HG03064 (cell line): ENCODE measurements around the gene CYP27A1.

Experiments used
- ATAC-seq: cut with Tn5 transposase; IDR thresholded peaks from one replicate; pipeline ENCODE4 v1.9.1; 2021; ENCODE audit warnings: low read depth; ENCODE audit not compliant: unreplicated experiment

CYP27A1 gene

DNA sequence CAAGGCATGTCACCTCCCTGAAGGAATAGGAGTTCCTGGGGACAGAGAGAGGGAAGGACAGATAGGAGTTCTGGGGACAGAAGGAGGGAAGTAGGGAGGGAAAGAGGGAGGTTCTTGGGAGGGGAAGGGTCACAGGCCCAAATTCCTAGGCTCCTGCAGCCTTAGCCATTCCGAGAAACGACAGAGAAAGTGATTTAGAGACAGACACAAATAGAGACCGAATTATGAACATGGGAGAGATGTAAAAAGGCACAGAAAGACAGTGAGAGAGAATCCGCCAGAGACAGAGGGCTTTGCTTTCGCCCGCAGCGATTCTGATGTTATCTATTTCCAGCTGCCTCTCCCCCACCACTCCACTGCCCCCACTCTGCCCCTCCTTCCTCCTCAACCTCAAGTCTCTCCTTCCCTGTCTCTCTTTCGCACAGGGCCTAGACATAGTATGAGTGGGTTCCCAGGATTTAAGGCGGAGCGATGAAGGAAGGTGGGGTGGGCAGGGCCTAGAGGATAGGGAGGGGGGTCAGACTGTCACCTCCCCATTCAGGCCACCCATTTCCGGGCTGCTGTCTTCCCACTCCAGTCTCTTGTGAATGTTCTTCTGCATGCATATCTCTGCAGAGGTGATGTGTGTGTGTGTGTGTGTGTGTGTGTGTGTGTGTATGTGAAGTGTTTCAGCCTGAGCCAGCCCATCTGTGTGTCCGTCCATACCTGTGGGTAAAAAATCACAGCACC, 74.4 kb downstream of the CYP27A1 start:
- no peak for ATAC-seq

DNA sequence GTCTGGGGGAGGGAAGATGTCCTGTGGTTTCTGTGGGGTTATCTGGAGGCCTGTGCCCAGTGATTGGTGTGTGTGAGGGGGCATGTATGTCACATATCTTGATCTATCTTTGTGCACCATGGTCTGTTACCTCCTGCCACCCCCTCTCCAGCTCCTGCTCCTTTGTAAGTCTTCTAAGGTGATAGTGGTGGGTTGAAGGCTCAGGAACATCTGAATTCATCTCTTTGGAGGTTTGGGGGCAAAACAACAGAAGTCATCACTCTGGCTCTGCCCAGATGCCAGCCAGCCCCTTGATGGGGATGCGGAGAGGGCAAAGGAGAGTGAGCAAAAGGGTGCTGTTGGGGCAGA, 74.9 kb downstream of the CYP27A1 start:
- ATAC-seq = no peak

DNA sequence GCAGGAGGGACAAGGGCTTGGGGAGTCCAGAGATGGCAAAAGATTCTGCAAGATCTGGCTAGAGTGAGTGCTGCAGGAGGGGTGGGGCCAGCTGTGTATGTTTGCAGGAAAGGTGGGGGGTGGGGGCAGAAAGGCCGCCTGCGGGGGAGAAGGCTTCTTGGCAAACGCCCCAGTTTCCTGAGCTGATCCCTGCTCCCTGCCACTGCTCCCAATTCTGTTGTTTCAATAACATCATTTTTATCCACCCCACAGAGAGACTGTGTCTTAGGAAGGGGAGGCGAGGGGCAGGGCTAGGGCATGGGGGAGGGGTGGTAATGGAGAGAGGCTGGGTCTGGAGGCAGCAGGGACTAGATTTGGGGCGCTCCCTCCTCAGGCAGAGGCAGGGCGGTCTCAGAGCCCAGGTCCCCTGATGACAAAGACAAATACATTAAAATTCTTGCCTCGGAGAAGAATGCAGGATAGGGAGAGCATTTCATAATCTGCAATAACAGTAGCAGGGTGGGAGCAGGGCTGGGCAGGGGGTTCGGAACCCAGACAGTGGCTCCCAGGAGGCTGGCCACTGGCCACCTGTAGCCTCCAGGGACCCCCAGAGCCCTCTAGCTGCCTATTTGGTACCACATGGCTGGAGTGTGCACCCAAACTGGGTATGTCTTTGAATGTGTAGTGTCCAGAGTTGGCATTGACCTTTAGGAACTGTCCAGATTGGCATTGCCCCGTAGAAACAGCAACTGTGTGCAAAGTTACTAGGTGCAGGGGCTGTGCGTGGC, 75.6 kb downstream of the CYP27A1 start:
- ATAC-seq = no peak

DNA sequence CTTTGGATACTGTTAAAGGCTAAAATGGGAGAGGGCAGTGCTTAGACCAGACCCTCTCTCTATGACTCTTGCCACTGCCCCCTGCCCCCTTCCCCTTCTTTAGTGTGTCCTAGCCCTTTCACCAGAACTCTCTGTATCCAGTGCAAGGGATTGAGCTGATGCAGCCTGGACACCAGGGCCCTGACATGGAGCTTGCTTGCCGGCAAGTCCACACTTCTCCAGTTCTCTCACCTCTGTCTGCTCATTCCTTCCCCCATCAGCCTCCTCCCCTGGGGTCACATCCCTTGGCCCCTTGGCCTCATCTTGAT, 76.1 kb downstream of the CYP27A1 start:
- ATAC-seq = no peak

DNA sequence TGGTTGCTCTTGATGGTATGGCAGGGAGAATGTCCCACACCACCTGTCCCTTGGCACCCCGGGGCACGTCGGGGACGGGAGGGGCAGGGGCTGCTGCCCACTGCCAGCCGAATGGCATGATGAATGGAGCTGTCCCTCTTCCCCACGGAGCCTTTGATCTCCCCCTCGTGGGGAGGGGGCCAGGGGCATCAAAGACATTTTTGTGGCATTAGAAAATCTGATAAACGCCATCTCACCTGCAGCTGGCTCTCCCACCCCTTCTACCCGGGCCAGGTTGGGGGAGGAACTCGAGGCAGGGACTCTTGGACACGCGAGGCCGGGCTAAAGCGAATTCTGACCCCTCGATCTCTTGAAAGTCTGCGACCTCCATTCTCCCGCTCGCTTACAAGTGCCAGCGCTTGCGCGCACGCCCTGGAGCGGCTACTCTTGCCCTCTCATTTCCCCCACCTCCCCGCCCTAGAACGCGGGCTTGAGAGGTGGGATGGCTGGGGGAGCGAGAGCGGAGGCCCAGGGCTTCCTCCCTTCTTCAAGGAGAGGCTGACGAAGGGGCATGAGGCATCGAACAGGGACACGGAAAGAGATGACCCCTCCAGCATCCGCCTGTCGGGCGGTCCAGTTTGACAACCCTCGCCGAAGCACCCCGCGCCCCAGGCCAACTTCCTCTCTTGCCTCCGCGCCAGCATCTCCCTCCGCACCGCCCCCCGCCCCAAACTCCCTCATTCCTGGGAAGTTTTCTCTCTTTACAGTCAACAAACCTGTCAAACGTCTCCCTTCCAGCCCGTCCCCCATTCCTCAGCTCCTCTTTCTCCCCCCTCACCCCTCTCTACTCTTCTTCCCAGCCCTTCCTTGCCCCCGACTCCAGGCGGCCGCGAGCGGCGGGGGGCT, 77.0 kb downstream of the CYP27A1 start:
- ATAC-seq = no peak

DNA sequence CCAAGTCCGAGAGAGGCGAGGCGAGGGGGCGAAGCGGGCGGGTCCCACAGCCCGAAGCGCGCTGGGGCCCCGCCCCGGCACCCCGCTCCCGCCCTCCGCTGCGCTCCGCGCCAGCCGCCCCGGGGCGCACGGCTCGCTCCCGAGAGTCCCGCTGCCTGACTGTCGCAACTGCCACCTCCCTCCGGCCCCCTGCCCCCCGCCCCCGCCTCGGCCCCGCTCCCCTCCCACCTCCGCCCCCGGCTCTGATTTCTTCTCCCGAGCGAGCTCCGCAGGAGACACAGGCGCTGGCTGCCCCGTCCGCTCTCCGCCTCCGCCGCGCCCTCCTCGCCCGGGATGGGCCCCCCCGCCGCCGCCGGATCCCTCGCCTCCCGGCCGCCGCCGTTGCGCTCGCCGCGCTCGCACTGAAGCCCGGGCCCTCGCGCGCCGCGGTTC, 77.6 kb downstream of the CYP27A1 start, which contains the start of gene WNT6:
Gene WNT6 (plus strand): TSS at position 250 of the 432 bp plus-strand sequence. CDS start 233 bp downstream, outside the sequence.
- no peak for ATAC-seq

DNA sequence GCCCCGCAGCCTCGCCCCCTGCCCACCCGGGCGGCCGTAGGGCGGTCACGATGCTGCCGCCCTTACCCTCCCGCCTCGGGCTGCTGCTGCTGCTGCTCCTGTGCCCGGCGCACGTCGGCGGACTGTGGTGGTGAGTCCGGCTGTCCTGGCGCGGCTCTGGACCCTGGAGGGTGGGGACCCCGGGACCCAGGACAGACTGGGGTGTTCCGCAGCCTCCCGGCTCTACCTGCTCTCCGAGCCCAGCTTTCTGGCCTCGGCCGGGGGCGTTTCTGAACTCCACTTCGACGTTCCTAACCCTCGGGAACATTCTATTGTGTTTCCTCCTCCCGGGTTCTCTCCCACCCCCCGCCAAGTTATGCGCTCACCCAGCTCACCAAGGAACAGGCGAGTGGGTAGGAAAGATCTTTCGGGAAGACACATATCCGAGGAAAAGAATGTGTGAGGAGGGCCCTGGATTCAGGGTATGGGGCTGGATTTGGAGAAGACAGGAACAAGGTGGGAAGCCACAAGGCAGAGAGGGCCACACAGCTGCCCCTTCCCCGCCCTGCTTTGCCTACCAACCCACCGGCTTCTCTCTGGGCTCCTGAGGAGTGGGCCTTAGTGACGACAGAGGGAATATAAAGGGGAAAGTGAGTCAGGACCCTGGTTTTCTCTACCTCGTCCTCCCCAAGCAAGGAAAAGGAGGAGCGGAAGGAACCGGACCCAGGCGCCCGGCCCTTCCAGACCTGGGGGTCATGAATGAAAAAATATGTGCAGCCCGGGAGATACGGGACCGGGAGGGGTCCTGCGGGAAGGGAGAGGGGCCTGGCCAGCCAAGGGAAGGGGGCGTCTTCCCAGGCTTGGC, 78.3 kb downstream of the CYP27A1 start:
- ATAC-seq = no peak

DNA sequence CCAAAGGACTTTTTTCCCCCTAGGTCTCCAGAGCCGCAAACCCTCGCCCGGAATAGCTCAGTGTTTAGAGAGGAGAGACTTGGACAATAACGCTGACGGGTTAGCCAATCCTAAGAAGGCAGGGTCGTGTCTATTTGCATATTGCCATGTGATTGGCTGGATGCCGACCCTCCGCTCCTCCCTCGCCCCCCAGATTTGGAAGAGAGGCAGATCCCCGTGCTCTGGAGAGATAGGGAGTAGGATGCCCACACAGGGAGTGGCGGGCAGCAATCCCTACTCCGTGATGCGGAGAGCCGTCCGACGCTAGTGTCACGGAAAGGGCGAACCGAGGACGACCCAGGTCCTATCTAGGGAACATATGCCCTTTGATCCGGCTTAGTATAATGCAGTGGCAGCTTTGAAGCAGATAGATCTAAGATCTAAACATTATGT, 79.0 kb downstream of the CYP27A1 start:
- ATAC-seq = no peak

DNA sequence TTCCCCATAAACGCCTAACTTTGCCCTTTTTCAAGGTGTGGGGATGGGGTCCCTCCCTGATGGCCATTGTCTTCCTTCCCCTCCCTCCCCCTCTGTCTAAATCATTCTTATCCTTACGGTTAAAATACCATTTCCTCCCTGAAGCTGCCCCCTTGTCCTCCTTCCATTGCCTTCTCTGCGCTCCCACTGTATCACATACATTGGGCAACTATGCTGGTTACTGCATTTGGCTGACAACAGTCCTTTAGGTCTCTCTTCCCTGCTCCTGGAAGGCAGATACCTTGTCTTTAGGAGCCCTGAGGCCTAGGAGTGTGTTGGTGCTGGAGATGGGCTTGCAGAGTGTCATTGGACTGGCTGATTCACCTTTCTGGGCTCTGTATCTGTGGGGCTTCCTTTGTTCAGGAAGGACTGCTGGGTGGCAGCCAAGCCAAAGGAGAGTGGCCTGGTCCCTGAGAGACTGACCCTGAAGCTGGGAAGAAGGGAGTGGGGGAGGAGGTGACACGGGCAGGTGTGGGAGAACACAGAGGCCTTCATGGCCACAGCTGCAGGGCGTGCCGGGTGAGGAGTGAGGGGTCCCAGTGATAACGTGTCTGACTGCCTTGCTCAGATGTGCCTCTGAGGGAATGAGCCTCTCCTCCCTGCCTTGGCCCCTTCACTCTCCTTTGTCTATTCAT, 79.8 kb downstream of the CYP27A1 start:
- no peak for ATAC-seq

DNA sequence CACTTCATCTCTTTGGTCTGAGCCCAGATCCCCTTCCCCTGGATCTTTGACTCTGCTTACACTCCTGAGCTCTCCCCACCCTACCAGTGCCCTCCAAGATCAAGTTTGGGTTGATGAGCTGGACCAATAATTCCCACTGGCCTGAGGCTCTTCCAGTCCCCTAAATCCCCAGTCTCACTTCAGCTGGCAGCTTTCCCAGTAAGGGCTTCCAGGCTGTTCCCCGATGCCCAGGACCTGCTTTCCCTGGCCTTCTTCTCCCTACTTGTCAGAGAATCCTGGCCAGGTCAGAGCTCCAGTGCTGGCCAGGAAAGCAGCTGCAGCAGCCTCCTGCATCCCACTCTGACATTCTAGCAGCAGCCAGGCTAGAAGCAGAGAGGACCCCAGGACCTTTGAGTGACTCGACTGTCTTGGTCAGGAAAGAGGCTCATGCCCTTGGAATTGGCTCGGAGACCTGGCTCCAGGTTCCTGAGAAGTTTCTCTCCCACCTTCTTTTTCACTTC, 81.1 kb downstream of the CYP27A1 start:
- ATAC-seq = no peak
